Esophagus muscularis mucosa (tissue), 3 donors: ENCODE results near the gene KIR3DL1.
"Not testable (repeated sequence)": the region's sequence is repeated elsewhere in the genome, so short reads cannot be mapped to it uniquely, and the experiment has no call there.

Source experiments
- POLR2A ChIP-seq: fragments of 450-650 bp; IDR thresholded peaks from one replicate; pipeline ENCODE4 v1.6.1; 2017; ENCODE audit warnings: antibody characterized with exemption, moderate library complexity, mild to moderate bottlenecking, low read depth
- TF ChIP-seq, protein P1 (sequence below), 3 experiments: fragments of 200-600 bp in 2 of 3; fragments of 450-650 bp in 1 of 3; sonication (generic) in 2 of 3; IDR thresholded peaks; one replicate each; pipeline ENCODE4 v1.5.1; 2017 to 2019; ENCODE audit warnings: antibody characterized with exemption in 3 of 3, mild to moderate bottlenecking in 2 of 3, moderate library complexity in 1 of 3

DNA sequence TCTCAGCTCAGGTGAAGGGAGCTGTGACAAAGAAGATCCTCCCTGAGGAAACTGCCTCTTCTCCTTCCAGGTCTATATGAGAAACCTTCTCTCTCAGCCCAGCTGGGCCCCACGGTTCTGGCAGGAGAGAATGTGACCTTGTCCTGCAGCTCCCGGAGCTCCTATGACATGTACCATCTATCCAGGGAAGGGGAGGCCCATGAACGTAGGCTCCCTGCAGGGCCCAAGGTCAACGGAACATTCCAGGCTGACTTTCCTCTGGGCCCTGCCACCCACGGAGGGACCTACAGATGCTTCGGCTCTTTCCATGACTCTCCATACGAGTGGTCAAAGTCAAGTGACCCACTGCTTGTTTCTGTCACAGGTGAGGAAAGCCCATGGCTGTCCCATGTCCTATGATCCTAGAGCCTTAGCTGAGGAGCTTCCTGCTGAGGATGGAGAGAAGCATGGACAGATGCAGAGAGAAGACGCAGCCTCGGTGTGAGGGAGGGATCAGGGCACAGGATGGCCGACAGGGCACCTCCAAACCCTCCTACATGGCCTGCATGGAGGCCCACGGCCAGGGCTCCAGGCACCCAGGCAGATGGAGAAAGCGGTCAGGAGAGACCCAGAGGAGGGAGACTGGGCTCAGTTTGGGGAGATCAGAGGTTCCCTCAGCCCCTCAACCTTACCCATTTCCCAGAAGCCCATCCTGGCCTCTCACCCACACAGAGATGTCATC is 41.0 kb upstream of the KIR3DL1 start:
- TF ChIP-seq, protein P1, sequence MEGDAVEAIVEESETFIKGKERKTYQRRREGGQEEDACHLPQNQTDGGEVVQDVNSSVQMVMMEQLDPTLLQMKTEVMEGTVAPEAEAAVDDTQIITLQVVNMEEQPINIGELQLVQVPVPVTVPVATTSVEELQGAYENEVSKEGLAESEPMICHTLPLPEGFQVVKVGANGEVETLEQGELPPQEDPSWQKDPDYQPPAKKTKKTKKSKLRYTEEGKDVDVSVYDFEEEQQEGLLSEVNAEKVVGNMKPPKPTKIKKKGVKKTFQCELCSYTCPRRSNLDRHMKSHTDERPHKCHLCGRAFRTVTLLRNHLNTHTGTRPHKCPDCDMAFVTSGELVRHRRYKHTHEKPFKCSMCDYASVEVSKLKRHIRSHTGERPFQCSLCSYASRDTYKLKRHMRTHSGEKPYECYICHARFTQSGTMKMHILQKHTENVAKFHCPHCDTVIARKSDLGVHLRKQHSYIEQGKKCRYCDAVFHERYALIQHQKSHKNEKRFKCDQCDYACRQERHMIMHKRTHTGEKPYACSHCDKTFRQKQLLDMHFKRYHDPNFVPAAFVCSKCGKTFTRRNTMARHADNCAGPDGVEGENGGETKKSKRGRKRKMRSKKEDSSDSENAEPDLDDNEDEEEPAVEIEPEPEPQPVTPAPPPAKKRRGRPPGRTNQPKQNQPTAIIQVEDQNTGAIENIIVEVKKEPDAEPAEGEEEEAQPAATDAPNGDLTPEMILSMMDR (IDR thresholded peaks at IDR 0.05): not testable (repeated sequence)
- not testable (repeated sequence) for TF ChIP-seq POLR2A
